K562 (cell line): ENCODE results near the gene GRIK2. TPM values are rescaled to one million over a fixed set of nuclear protein-coding genes. Genes with fewer than 3 reads are reported as not detected.

Experiments used
- ATAC-seq: fragments of 200-7000 bp; cut with Tn5 transposase; 3 replicates; pipeline ENCODE4 v1.9.1; 2020; ENCODE audit warnings: moderate library complexity
- BruUV-seq: library from RNA; stranded (reverse); fragments of 400-500 nt; replicated peaks from 2 replicates; lab custom pipeline; 2021; lab: Mats Ljungman, UMichigan
- CTCF ChIA-PET: fragments of 300-600 bp; formaldehyde crosslinking; extraction: SDS; loops from one replicate; lab custom pipeline; 2021; ENCODE audit warnings: low intra/inter-chr PET ratio; lab: Yijun Ruan, JAX
- POLR2A ChIA-PET: fragments of 300-600, 350-650 bp; sonication (Branson Sonifier 250); formaldehyde crosslinking; extraction: SDS; loops from one replicate; lab custom pipeline; 2021; ENCODE audit warnings: antibody characterized with exemption, inconsistent platforms; lab: Yijun Ruan, JAX
- DNase-seq, 4 experiments: peaks; one replicate each; pipeline versions ENCODE4 v3.0.0 to v3.0.0-alpha.2; 2011 to 2018; ENCODE audit warnings: low spot score in 3 of 4, mixed read lengths in 3 of 4; ENCODE audit errors: extremely low read depth in 1 of 4
- FAIRE-seq: peaks from 2 replicates; lab custom pipeline; 2011; peaks lifted over from hg19 to GRCh38; lab: Jason Lieb, UNC
- H2AFZ ChIP-seq: 2 replicates; pipeline ENCODE4 v1.6.0; 2011; ENCODE audit warnings: low read depth, low read length, control low read depth, inconsistent platforms
- H3K27ac ChIP-seq: fragments of 200-600 bp; 3 replicates; pipeline ENCODE4 v1.8.0; 2011; ENCODE audit warnings: low read depth, mild to moderate bottlenecking, control low read depth, inconsistent platforms, low read length, moderate library complexity, mixed read lengths; ENCODE audit errors: extremely low read depth
- H3K27me3 ChIP-seq, 2 experiments: fragments of 300-600 bp in 1 of 2; 2 replicates in 1 of 2; 3 replicates in 1 of 2; pipeline versions ENCODE4 v1.6.0 to v1.8.0; 2011; ENCODE audit warnings: inconsistent platforms in 2 of 2, low read length in 2 of 2, mild to moderate bottlenecking in 1 of 2, mixed read lengths in 1 of 2, moderate library complexity in 1 of 2; ENCODE audit not compliant: control insufficient read depth in 2 of 2, insufficient read depth in 2 of 2
- H3K36me3 ChIP-seq: fragments of 300-600 bp; 3 replicates; pipeline ENCODE4 v1.8.0; 2011; ENCODE audit warnings: mild to moderate bottlenecking, low read length, inconsistent platforms; ENCODE audit not compliant: control insufficient read depth, insufficient read depth
- H3K4me1 ChIP-seq, 2 experiments: fragments of 200-600 bp in 1 of 2; replicated peaks in 1 of 2; 2 replicates in 1 of 2; 3 replicates in 1 of 2; pipeline versions ENCODE4 v1.5.1 to v1.8.0; 2011; ENCODE audit warnings: inconsistent platforms in 2 of 2, low read length in 2 of 2, mild to moderate bottlenecking in 1 of 2, mixed read lengths in 1 of 2, moderate library complexity in 1 of 2; ENCODE audit not compliant: control insufficient read depth in 2 of 2, insufficient read depth in 2 of 2
- H3K4me2 ChIP-seq: 2 replicates; pipeline ENCODE4 v1.6.1; 2011; ENCODE audit warnings: low read length, control low read depth, inconsistent platforms, mixed read lengths; ENCODE audit not compliant: insufficient read depth
- H3K4me3 ChIP-seq: fragments of 200-600 bp; sonication (generic), shearing (Covaris generic); 2 replicates; pipeline ENCODE4 v1.5.1; 2016; ENCODE audit warnings: control low read depth, inconsistent platforms
- H3K79me2 ChIP-seq: fragments of 200-600 bp; 3 replicates; pipeline ENCODE4 v1.8.0; 2011; ENCODE audit warnings: low read length, inconsistent platforms; ENCODE audit not compliant: control insufficient read depth, insufficient read depth
- H3K9ac ChIP-seq, 2 experiments: 2 replicates each; pipeline versions ENCODE4 v1.6.0 to v1.6.1; 2011; ENCODE audit warnings: low read depth in 2 of 2, low read length in 2 of 2, control low read depth in 1 of 2, inconsistent platforms in 1 of 2, mild to moderate bottlenecking in 1 of 2, mixed read lengths in 1 of 2; ENCODE audit not compliant: insufficient read depth in 1 of 2
- H3K9me1 ChIP-seq: one replicate; pipeline ENCODE4 v1.6.0; 2011; ENCODE audit warnings: inconsistent platforms, mild to moderate bottlenecking, low read length, moderate library complexity; ENCODE audit not compliant: control insufficient read depth, insufficient read depth
- H3K9me3 ChIP-seq: replicated peaks from 2 replicates; pipeline ENCODE4 v1.5.1; 2011; ENCODE audit warnings: low read depth, low read length, inconsistent platforms; ENCODE audit not compliant: control insufficient read depth, insufficient read depth
- H4K20me1 ChIP-seq: replicated peaks from 2 replicates; pipeline ENCODE4 v1.6.1; 2011; ENCODE audit warnings: low read length, inconsistent platforms, mixed read lengths; ENCODE audit not compliant: control insufficient read depth, insufficient read depth
- TFAM ChIP-seq: fragments of 250-450 bp; sonication (Bioruptor Pico); conservative IDR thresholded peaks from 2 replicates; pipeline ENCODE4 v1.5.0; 2021; ENCODE audit warnings: mild to moderate bottlenecking, moderate library complexity
- ZFP91 ChIP-seq: sonication (generic); formaldehyde crosslinking; IDR thresholded peaks from 2 replicates; pipeline ENCODE4 v1.8.0; 2022; ENCODE audit warnings: mild to moderate bottlenecking, missing genetic modification reagents
- ZNF561 ChIP-seq: fragments of 450-650 bp; formaldehyde crosslinking; conservative IDR thresholded peaks from 2 replicates; pipeline ENCODE4 v1.4.0; 2020; ENCODE audit warnings: mild to moderate bottlenecking, moderate library complexity
- ZNF57 ChIP-seq: fragments of 450-650 bp; formaldehyde crosslinking; IDR thresholded peaks from 2 replicates; pipeline ENCODE4 v1.4.0; 2020; ENCODE audit warnings: mild to moderate bottlenecking, moderate library complexity
- ZNF79 ChIP-seq: fragments of 250-450 bp; sonication (Bioruptor Pico); IDR thresholded peaks from 2 replicates; pipeline ENCODE4 v1.4.0; 2020; ENCODE audit warnings: low read depth, mild to moderate bottlenecking, moderate library complexity
- WGBS: fragments of 100-300 bp; shearing (Covaris generic); methylation state at CpG from one replicate; pipeline ENCODE4 v1.1.6; 2016; ENCODE audit warnings: low coverage, mixed read lengths; ENCODE audit not compliant: insufficient coverage; ENCODE audit errors: missing lambda C conversion rate; 5-methylcytosine and 5-hydroxymethylcytosine counted together
- in situ Hi-C: fragments of 300-500 bp; cut with MboI; formaldehyde crosslinking; loops from 4 replicates; pipeline ENCODE4 v1.15.0; 2018; ENCODE audit warnings: inconsistent platforms, mixed read lengths
- intact Hi-C: fragments of 100-400 bp; cut with micrococcal nuclease; formaldehyde crosslinking; loops from 2 replicates; pipeline ENCODE4 v1.14.2; 2022
- polyA plus RNA-seq, 8 experiments: library from polyadenylated mRNA; depleted of rRNA in 4 of 8; stranded (reverse) in 5 of 8; unstranded in 3 of 8; fragments of >200 nt; fragmentation: Nextera tagmentation in 2 of 8; fragmentation: Illumina TruSeq in 1 of 8; extraction: Ambion mirVana in 2 of 8; extraction: Trizol in 1 of 8; gene quantifications; 2 replicates each; pipeline versions ENCODE4 v1.2.1 to v1.2.3, GENCODE V29; 2011 to 2014; ENCODE audit warnings: inconsistent platforms in 1 of 8, missing spikeins in 1 of 8
- total RNA-seq, 7 experiments: library from RNA; depleted of rRNA in 6 of 7; stranded (reverse); fragments of >200 nt in 6 of 7; fragmentation: Illumina TruSeq in 2 of 7; extraction: Trizol in 2 of 7; gene quantifications; 2 replicates each; pipeline versions ENCODE4 v1.2.1 to v1.2.3, GENCODE V29; 2011 to 2021; ENCODE audit warnings: low replicate concordance in 1 of 7

GRIK2 gene
- total and polyA plus RNA-seq, 9 of the 15 experiments (the other 6 are each of a cell fraction or from before 2014, with no cell fraction given): not detected

DNA sequence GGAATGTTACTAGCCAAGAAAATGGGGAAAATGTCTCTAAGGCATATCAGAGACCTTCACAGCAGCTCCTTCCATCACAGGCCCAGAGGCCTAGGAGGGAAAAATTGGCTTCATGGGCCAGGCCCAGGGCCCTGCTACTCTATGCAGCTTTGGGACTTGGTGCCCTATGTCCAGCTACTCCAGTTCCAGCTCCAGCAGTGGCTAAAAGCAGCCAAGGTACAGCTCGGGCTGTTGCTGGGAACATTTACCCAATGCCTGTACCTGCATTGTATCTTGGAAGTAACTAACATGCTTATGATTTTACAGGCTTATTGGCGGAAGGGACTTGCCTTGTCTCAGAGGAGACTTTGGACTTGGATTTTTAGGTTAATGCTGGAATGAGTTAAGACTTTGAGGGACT, 390.6 kb downstream of the GRIK2 start:
- no peaks in the 10 kb centered on the region for H3K4me1 ChIP-seq
- no peaks in the 10 kb centered on the region for H3K9me3 ChIP-seq
- BruUV-seq: no TSS peak
- H3K79me2 ChIP-seq: no peaks in the 10 kb centered on the region
- no peak overlapping the region for H3K4me2 ChIP-seq
- TF ChIP-seq TFAM (CRISPR knock-in tag) (no peak), ZNF79 (CRISPR knock-in tag) (no peak), ZNF561 (no peak)
- H3K27ac ChIP-seq: no peak overlapping the region
- H2AFZ ChIP-seq: no peak overlapping the region
- ChIA-PET POLR2A (no interaction called here), CTCF (no interaction called here)
- H3K4me3 ChIP-seq: no peak overlapping the region
- no peaks in the 10 kb centered on the region for H3K27me3 ChIP-seq
- H3K9ac ChIP-seq: no peak overlapping the region
- 0% methylated on average over 2 of the region's 2 CpGs for WGBS
- FAIRE-seq: no peak
- intact Hi-C loops: no loop called here
- DNase-seq: no peak
- in situ Hi-C loops: no loop called here
- H4K20me1 ChIP-seq: no peaks in the 10 kb centered on the region
- no peak for ATAC-seq
- no peaks in the 10 kb centered on the region for H3K9me1 ChIP-seq
- no peaks in the 10 kb centered on the region for H3K36me3 ChIP-seq

DNA sequence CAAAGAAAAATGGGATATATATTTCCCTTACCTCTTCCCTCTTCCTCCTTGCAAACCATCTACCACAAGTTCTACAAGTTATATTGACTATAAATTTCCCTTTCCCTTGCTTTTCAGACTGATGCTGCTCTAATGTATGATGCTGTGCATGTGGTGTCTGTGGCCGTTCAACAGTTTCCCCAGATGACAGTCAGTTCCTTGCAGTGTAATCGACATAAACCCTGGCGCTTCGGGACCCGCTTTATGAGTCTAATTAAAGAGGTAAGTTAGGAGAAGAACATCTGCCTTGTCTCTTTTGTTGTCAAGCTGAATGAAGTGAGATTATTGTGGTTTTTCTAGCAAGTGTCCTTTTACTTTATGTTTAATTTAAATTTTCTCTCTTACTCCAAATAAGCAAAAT, 406.0 kb downstream of the GRIK2 start:
- Histone ChIP-seq H3K4me2 (no peak overlapping the region), H3K9ac (no peak overlapping the region), H3K9me3 (no peaks in the 10 kb centered on the region), H3K27ac (no peak overlapping the region), H3K27me3 (no peaks in the 10 kb centered on the region), H3K4me1 (no peaks in the 10 kb centered on the region), H3K36me3 (no peaks in the 10 kb centered on the region), H3K9me1 (no peaks in the 10 kb centered on the region), H4K20me1 (no peaks in the 10 kb centered on the region), H3K4me3 (no peak overlapping the region), H2AFZ (no peak overlapping the region), H3K79me2 (no peaks in the 10 kb centered on the region)
- ATAC-seq: no peak
- BruUV-seq: no TSS peak
- no peak for DNase-seq
- WGBS: 0% methylated on average over 5 of the region's 5 CpGs
- in situ Hi-C loops (no loop called here), intact Hi-C loops (no loop called here)
- FAIRE-seq: no peak
- POLR2A ChIA-PET: no interaction called here
- no peak for TF ChIP-seq ZFP91 (CRISPR knock-in tag)
- no peak for TF ChIP-seq ZNF57 (CRISPR knock-in tag)
- CTCF ChIA-PET: no interaction called here
